ENCODE results near the gene USP10.

DNA sequence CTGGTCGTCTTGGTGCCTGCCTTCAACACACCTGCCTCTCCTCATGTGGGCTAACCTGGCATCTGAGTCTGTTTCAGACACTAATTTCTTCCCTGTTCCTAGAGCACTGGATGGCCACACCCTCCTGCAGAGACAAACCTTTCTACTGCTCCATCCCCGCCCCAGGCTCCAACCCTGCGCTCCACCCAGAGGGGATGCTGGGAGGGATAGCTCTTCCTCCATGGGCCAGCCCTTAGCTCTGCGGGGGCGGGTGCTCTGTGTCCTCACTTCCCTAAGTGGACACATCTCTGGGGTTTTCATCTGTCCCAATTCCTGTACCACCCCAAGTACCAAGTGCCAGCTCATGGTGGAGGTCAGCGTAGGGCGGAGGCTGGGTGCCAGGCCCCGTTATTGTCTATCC, 109.0 kb downstream of the USP10 start:
- TF ChIP-seq SUZ12 (IDR thresholded peaks at IDR 0.05; ENCODE audit: extremely low read depth, insufficient read depth, insufficient read length) (no peak), ZNF274 (IDR thresholded peaks at IDR 0.05; ENCODE audit: low read depth, low read length) (no peak), YY1 (IDR thresholded peaks at IDR 0.05; ENCODE audit: insufficient read depth, insufficient read length) (no peak)

Measured in NT2/D1 (cell line).